NCI-H2081 (cell line): ENCODE measurements around the gene RGN.
"Not testable (repeated sequence)": the region's sequence is repeated elsewhere in the genome, so short reads cannot be mapped to it uniquely, and the experiment has no call there.

Experiments used
- DNase-seq, 2 experiments: peaks; one replicate each; lab custom pipeline; 2025; lab: John Stamatoyannopoulos, UW

The RGN gene

GRCh38 chrX:47124466-47124865 is 46.2 kb downstream of the RGN start:
- not testable (repeated sequence) for DNase-seq

- peak; percentile 93 to 96 for DNase-seq
Measured at GRCh38 chrX:47129157-47129898, 51.1 kb downstream of the RGN start.

GRCh38 chrX:47129899-47130358 is 51.7 kb downstream of the RGN start:
- no peak for DNase-seq

- DNase-seq, result no peak
Measured at GRCh38 chrX:47133493-47133892, 55.2 kb downstream of the RGN start.

GRCh38 chrX:47135650-47136049 is 57.4 kb downstream of the RGN start:
- not testable (repeated sequence) for DNase-seq

GRCh38 chrX:47138171-47138570 is 59.9 kb downstream of the RGN start:
- DNase-seq, result no peak
